Endodermal cell (in vitro differentiated cells): ENCODE data around the gene SLC51A. TPM values are rescaled to one million over a fixed set of nuclear protein-coding genes. Genes with fewer than 3 reads are reported as not detected.

Experiments
- DNase-seq: peaks from one replicate; pipeline ENCODE4 v3.0.0-alpha.2; 2017
- H3K27ac ChIP-seq: 2 replicates; pipeline ENCODE4 v1.5.1; 2013; ENCODE audit warnings: mild to moderate bottlenecking, low read depth, low read length, moderate library complexity
- H3K27me3 ChIP-seq: 2 replicates; pipeline ENCODE4 v1.6.1; 2013; ENCODE audit warnings: mild to moderate bottlenecking, low read length, moderate library complexity; ENCODE audit not compliant: insufficient read depth, control insufficient read depth, poor library complexity, severe bottlenecking
- H3K36me3 ChIP-seq: 2 replicates; pipeline ENCODE4 v1.7.0; 2013; ENCODE audit warnings: mild to moderate bottlenecking, low read length, moderate library complexity; ENCODE audit not compliant: control insufficient read depth, insufficient read depth
- H3K4me1 ChIP-seq: one replicate; pipeline ENCODE4 v1.7.0; 2013; ENCODE audit warnings: low read length; ENCODE audit not compliant: control insufficient read depth, insufficient read depth
- H3K4me3 ChIP-seq: 2 replicates; pipeline ENCODE4 v1.5.1; 2013; ENCODE audit warnings: mild to moderate bottlenecking, low read length, moderate library complexity
- H3K9ac ChIP-seq: 2 replicates; pipeline ENCODE4 v1.6.1; 2013; ENCODE audit warnings: mild to moderate bottlenecking, low read length, moderate library complexity; ENCODE audit not compliant: poor library complexity, severe bottlenecking; ENCODE audit errors: extremely low read depth
- H3K9me3 ChIP-seq: 2 replicates; pipeline ENCODE4 v1.6.1; 2013; ENCODE audit warnings: mild to moderate bottlenecking, low read length, moderate library complexity; ENCODE audit not compliant: control insufficient read depth
- H3K27ac Mint-ChIP-seq: 2 replicates; pipeline ENCODE4 v1.8.0; 2020; ENCODE audit warnings: mixed read lengths
- H3K27me3 Mint-ChIP-seq: 2 replicates; pipeline ENCODE4 v1.8.0; 2021; ENCODE audit warnings: mild to moderate bottlenecking, mixed read lengths; ENCODE audit not compliant: insufficient read depth
- H3K36me3 Mint-ChIP-seq: 2 replicates; pipeline ENCODE4 v1.8.0; 2020; ENCODE audit warnings: low read depth, mixed read lengths
- H3K4me1 Mint-ChIP-seq: 2 replicates; pipeline ENCODE4 v1.8.0; 2020; ENCODE audit warnings: mixed read lengths
- H3K4me3 Mint-ChIP-seq: 2 replicates; pipeline ENCODE4 v1.8.0; 2020; ENCODE audit warnings: mild to moderate bottlenecking, moderate library complexity, mixed read lengths
- H3K9me3 Mint-ChIP-seq: 2 replicates; pipeline ENCODE4 v1.8.0; 2020; ENCODE audit warnings: mild to moderate bottlenecking, mixed read lengths
- WGBS, 2 experiments: methylation state at CpG; one replicate each; pipeline versions ENCODE4 v1.1.5 to v1.1.7; 2013; ENCODE audit warnings: missing lambda C conversion rate in 2 of 2, mixed read lengths in 1 of 2; ENCODE audit not compliant: insufficient coverage in 1 of 2, insufficient read length in 1 of 2; 5-methylcytosine and 5-hydroxymethylcytosine counted together
- total RNA-seq, 2 donors: library from RNA; stranded (reverse); fragmentation: NEBNext Ultra II Directional in 1 of 2; extraction: Animal tissue kit (Norgen Biotek cat#: 25700) in 1 of 2; gene quantifications; 2 replicates in 1 of 2; 3 replicates in 1 of 2; pipeline ENCODE4 v1.2.1, GENCODE V29; 2021
- TF ChIP-seq, protein P1 (sequence below): fragments of 200-600 bp; sonication (generic); conservative IDR thresholded peaks from 2 replicates; pipeline ENCODE4 v1.5.0; 2021; ENCODE audit warnings: antibody characterized with exemption, mild to moderate bottlenecking

The SLC51A gene
- total RNA-seq, 2 donors from 2014 or later = 1.9 to 2.0 TPM

DNA sequence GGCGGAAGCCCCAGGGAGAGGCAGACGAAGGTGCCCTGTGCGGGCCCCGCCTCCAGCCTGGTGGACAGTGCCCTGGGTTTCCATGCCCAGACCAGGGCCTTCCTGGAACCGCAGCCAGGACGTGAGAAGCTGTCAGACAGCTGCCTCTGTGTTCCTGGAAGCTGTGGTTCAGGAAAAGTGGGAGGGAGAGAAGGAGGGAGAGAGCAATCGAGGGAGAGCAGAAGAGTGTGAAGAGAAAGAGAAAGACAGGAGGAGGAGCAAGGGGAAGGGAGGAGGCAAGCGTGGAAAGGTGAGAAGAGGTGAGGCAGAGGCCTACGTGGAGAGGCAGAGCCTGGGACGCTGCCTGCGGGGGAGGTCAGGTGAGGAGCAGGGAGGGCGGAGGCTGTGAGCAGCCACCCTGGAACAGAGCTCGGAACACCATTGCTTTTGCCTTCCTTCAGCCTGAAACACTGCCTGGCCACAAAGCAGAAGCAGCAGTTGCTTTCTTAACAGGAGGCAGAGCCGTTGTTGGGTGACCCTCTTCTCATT is 23.7 kb upstream of the SLC51A start:
- Histone ChIP-seq H3K4me3 (no peak overlapping the region), H3K9me3 (no peaks in the 10 kb centered on the region), H3K27ac (no peak overlapping the region), H3K9ac (peak overlapping the region; percentile 11), H3K27me3 (no peaks in the 10 kb centered on the region), H3K36me3 (no peaks in the 10 kb centered on the region), H3K4me1 (no peaks in the 10 kb centered on the region)
- Mint-ChIP-seq H3K9me3 (no peaks in the 10 kb centered on the region), H3K36me3 (no peaks in the 10 kb centered on the region), H3K4me1 (no peaks in the 10 kb centered on the region), H3K4me3 (no peak overlapping the region), H3K27ac (no peak overlapping the region), H3K27me3 (no peaks in the 10 kb centered on the region)
- WGBS, 2 experiments = 71 to 82% methylated on average over 13 to 14 of the region's 14 CpGs
- DNase-seq = peak; percentile 74
- TF ChIP-seq, protein P1, sequence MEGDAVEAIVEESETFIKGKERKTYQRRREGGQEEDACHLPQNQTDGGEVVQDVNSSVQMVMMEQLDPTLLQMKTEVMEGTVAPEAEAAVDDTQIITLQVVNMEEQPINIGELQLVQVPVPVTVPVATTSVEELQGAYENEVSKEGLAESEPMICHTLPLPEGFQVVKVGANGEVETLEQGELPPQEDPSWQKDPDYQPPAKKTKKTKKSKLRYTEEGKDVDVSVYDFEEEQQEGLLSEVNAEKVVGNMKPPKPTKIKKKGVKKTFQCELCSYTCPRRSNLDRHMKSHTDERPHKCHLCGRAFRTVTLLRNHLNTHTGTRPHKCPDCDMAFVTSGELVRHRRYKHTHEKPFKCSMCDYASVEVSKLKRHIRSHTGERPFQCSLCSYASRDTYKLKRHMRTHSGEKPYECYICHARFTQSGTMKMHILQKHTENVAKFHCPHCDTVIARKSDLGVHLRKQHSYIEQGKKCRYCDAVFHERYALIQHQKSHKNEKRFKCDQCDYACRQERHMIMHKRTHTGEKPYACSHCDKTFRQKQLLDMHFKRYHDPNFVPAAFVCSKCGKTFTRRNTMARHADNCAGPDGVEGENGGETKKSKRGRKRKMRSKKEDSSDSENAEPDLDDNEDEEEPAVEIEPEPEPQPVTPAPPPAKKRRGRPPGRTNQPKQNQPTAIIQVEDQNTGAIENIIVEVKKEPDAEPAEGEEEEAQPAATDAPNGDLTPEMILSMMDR = no peak

DNA sequence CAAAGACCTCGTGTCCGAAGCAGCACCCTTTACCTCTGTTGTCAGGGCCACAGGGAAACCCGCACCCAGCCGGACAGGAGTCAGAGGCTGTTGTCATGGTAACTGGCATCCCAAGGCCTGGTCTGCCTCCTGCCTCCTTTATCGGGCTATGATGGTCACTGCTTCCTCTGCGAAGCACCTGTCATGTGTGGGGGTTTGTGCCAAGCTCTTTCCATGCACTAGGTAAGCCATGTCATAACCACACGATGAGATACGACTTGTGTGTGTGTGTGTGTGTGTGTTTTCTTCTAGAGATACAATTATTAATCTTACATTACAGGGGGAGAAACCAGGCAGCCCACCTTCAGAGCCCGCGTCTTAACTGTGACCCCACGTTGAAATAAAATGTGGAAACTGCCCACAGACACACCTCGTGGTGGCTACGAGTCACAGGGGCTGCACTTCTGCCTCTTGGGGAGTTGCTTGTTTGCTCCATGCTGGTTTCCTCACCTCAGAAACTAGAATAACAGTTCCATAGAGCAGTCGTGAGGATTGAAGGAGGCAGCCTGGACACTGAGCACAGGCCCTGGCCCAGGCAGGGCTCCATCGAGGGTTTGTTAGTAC is 23.1 kb upstream of the SLC51A start:
- no peaks in the 10 kb centered on the region for H3K36me3 Mint-ChIP-seq
- no peak overlapping the region for H3K27ac ChIP-seq
- TF ChIP-seq, protein P1 = no peak

DNA sequence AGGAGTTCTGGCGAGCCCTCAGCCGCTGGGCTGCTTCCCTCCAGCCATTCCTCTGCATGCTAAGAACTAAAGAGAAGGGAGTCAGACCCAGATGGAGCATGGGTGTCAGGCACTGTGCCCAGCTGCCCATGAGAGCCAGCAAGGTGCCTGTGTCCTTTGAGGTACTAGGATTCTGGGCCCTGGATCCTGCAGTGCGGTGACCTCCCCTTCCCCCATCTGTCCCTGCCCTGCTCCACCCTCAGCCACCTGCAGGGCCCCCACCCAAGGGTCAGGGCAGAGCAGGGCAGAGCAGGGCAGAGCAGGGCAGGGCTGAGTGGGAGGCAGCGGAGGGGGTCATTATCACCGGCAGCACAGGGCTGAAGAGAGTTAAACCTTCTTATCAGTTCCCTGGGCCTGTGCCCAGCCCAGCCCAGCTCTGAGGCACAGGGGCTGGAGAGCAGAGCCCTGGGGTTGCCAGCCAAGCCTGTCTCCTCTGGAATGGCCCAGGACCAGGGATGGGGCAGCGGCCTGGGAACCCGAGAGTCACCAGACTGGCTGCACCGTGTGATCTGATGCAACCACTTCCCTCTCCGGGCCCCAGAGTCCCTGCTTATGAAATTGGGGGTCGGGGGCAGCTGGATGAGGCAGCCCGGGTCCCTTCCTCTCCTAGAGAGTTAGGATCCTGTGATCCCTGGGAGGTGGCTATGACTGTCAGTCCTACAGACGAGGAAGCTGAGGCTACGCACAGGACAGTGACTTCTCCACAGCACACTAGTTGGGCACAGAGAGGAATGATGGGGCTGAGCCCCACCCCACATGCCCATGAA is 22.4 kb upstream of the SLC51A start:
- no peak for DNase-seq
- Mint-ChIP-seq H3K9me3 (no peaks in the 10 kb centered on the region), H3K4me1 (no peaks in the 10 kb centered on the region), H3K4me3 (no peak overlapping the region), H3K27ac (no peak overlapping the region), H3K36me3 (no peaks in the 10 kb centered on the region), H3K27me3 (no peaks in the 10 kb centered on the region)
- TF ChIP-seq, protein P1 = no peak
- no peaks in the 10 kb centered on the region for H3K4me1 ChIP-seq
- no peak overlapping the region for H3K9ac ChIP-seq
- H3K9me3 ChIP-seq = no peaks in the 10 kb centered on the region
- H3K27ac ChIP-seq = no peak overlapping the region
- 90 to 98% methylated on average over 8 to 13 of the region's 13 CpGs for WGBS, 2 experiments
- no peaks in the 10 kb centered on the region for H3K36me3 ChIP-seq
- no peaks in the 10 kb centered on the region for H3K27me3 ChIP-seq
- H3K4me3 ChIP-seq = no peak overlapping the region

More for the DNA sequence above, 23.1 kb upstream of the SLC51A start:
- no peaks in the 10 kb centered on the region for H3K4me1 Mint-ChIP-seq
- no peak overlapping the region for H3K4me3 Mint-ChIP-seq
- no peaks in the 10 kb centered on the region for H3K9me3 Mint-ChIP-seq
- H3K4me1 ChIP-seq = no peaks in the 10 kb centered on the region
- H3K9ac ChIP-seq = peak overlapping the region; percentile 11
- no peak overlapping the region for H3K4me3 ChIP-seq
- no peak for DNase-seq
- no peaks in the 10 kb centered on the region for H3K27me3 ChIP-seq
- no peak overlapping the region for H3K27ac Mint-ChIP-seq
- no peaks in the 10 kb centered on the region for H3K9me3 ChIP-seq
- no peaks in the 10 kb centered on the region for H3K27me3 Mint-ChIP-seq
- WGBS, 2 experiments = 84 to 91% methylated on average over 10 to 15 of the region's 15 CpGs
- H3K36me3 ChIP-seq = no peaks in the 10 kb centered on the region
